ENCODE results near the gene CADM3.

Gene CADM3

GRCh38 chr1:159208175-159208825 is 36.9 kb downstream of the CADM3 start:
- DNase-seq = no peak

GRCh38 chr1:159209061-159209460 is 37.6 kb downstream of the CADM3 start:
- no peak for DNase-seq

- peak in 3 of 5 donors; percentile 8 to 27 (median 25) for DNase-seq
Observed at GRCh38 chr1:159211331-159212136, 40.1 kb downstream of the CADM3 start.

- DNase-seq = no peak
Observed at GRCh38 chr1:159212596-159212995, 41.2 kb downstream of the CADM3 start.

- peak in 2 of 5 donors; percentile 17 to 32 for DNase-seq
Observed at GRCh38 chr1:159214149-159214760, 42.8 kb downstream of the CADM3 start.

GRCh38 chr1:159218649-159219636 is 47.5 kb downstream of the CADM3 start:
- DNase-seq = no peak

GRCh38 chr1:159222075-159222865 is 50.9 kb downstream of the CADM3 start:
- no peak for DNase-seq

- no peak for DNase-seq
Observed at GRCh38 chr1:159223004-159223403, 51.6 kb downstream of the CADM3 start.

- DNase-seq = no peak
Observed at GRCh38 chr1:159228554-159228953, 57.1 kb downstream of the CADM3 start.

GRCh38 chr1:159229260-159229885 is 58.0 kb downstream of the CADM3 start:
- DNase-seq = no peak

- DNase-seq = no peak
Observed at GRCh38 chr1:159229896-159230295, 58.5 kb downstream of the CADM3 start.

GRCh38 chr1:159239551-159240220 is 68.3 kb downstream of the CADM3 start:
- DNase-seq = peak in 1 of 5 donors; percentile 8

GRCh38 chr1:159247266-159247665 is 75.9 kb downstream of the CADM3 start:
- DNase-seq = no peak

GRCh38 chr1:159248311-159248710 is 76.9 kb downstream of the CADM3 start:
- DNase-seq = no peak

GRCh38 chr1:159250638-159251216 is 79.3 kb downstream of the CADM3 start:
- DNase-seq = no peak
